ENCODE results near the gene SLC25A42. TPM values are rescaled to one million over a fixed set of nuclear protein-coding genes. Genes with fewer than 3 reads are reported as not detected.
A peak's percentile ranks its signal among the peaks of the same experiment; 100 is the strongest.

SLC25A42 gene
- total and polyA plus RNA-seq, 2 of the 13 experiments (the other 11 are each of a cell fraction or from before 2014, with no cell fraction given), result 12.8 to 18.3 TPM

GRCh38 chr19:19033426-19034203 is 30.2 kb upstream of the SLC25A42 start, which contains the start of the genes ARMC6 and SUGP2 (continued):
- TF ChIP-seq SRSF1 (optimal IDR thresholded peaks at IDR 0.05; ENCODE audit: low read depth, low read length) (no peak), MLX (CRISPR knock-in tag; IDR thresholded peaks at IDR 0.05) (peak; percentile 56; the same call in 1 of the 2 replicates), ELK4 (CRISPR knock-in tag; IDR thresholded peaks at IDR 0.05; ENCODE audit: borderline replicate concordance) (no peak; the same call in 1 of the 2 replicates), MED8 (CRISPR knock-in tag; IDR thresholded peaks at IDR 0.05; ENCODE audit: insufficient replicate concordance) (peak; percentile 60), SIX1 (CRISPR knock-in tag; IDR thresholded peaks at IDR 0.05; ENCODE audit: borderline replicate concordance) (no peak), HIC2 (CRISPR knock-in tag; IDR thresholded peaks at IDR 0.05; ENCODE audit: low read depth) (no peak), SMYD3 (CRISPR knock-in tag; IDR thresholded peaks at IDR 0.05) (0 out of 2 replicates have a peak, but pooled peaks have one; percentile 63), ZNF180 (CRISPR knock-in tag; IDR thresholded peaks at IDR 0.05; ENCODE audit: borderline replicate concordance, low read depth) (no peak), THAP11 (CRISPR knock-in tag; IDR thresholded peaks at IDR 0.05) (peak; percentile 88), ZBED4 (CRISPR knock-in tag; IDR thresholded peaks at IDR 0.05; ENCODE audit: borderline replicate concordance) (no peak), ZNF337 (CRISPR knock-in tag; IDR thresholded peaks at IDR 0.05; ENCODE audit: borderline replicate concordance, low read depth) (peak; percentile 96), HOXA3 (CRISPR knock-in tag; IDR thresholded peaks at IDR 0.05) (peak; percentile 82), TEAD3 (CRISPR knock-in tag; optimal IDR thresholded peaks at IDR 0.05; ENCODE audit: borderline replicate concordance) (peak; percentile 55), RAD21 (CRISPR knock-in tag; IDR thresholded peaks at IDR 0.05) (peak; percentile 28), CSRNP1 (CRISPR knock-in tag; IDR thresholded peaks at IDR 0.05) (peak; percentile 95), ZNF775 (CRISPR knock-in tag; IDR thresholded peaks at IDR 0.05; ENCODE audit: borderline replicate concordance) (no peak), MBD4 (IDR thresholded peaks at IDR 0.05; ENCODE audit: borderline replicate concordance, low read length) (no peak), KLF6 (CRISPR knock-in tag; IDR thresholded peaks at IDR 0.05) (peak; percentile 93; the same call in 1 of the 2 replicates)

All from HepG2 (cell line).